Suprapubic skin (tissue), 3 donors: ENCODE measurements around the gene PHGDH.

Source experiments
- CTCF ChIP-seq, 2 donors: fragments of 200-600 bp in 1 of 2; fragments of 450-650 bp in 1 of 2; sonication (generic) in 1 of 2; IDR thresholded peaks; one replicate each; pipeline ENCODE4 v1.5.1; 2016 to 2019; ENCODE audit warnings: antibody characterized with exemption in 2 of 2, mild to moderate bottlenecking in 1 of 2, moderate library complexity in 1 of 2
- POLR2A ChIP-seq, 2 donors: fragments of 450-650 bp; IDR thresholded peaks; one replicate each; pipeline ENCODE4 v1.6.1; 2017; ENCODE audit warnings: antibody characterized with exemption in 2 of 2, mild to moderate bottlenecking in 2 of 2, moderate library complexity in 2 of 2

- TF ChIP-seq CTCF (IDR thresholded peaks at IDR 0.05) (no peak), POLR2A (IDR thresholded peaks at IDR 0.05) (no peak)
Measured at GRCh38 chr1:119679223-119679622, 32.5 kb upstream of the PHGDH start.
